HG02610 (cell line): ENCODE measurements around the gene RAB22A.

ENCODE experiments used
- ATAC-seq: cut with Tn5 transposase; IDR thresholded peaks from one replicate; pipeline ENCODE4 v1.9.1; 2021; ENCODE audit warnings: mild to moderate bottlenecking, moderate library complexity; ENCODE audit not compliant: unreplicated experiment

RAB22A gene

DNA sequence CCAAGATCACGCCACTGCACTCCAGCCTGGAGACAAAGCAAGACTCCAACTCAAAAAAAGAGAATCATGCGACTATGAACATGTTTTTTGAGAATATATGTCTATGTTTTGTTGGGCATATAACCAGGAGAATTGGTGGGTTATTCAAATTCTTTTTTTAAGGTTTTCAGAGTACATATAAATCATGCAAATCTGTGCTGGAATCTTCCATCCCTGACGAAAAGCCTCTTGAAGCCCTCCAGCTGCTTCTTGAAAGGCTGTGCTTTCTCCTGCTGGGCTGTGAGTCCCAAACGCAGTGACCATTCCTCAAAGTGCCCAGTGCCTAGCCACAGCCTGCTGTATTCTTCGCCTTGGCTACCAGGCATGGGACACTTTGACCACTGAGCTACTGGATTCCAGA lies 9.2 kb upstream of the RAB22A start:
- ATAC-seq = no peak

- ATAC-seq = no peak
These were observed 6.0 kb upstream of the RAB22A start for GRCh38 chr20:58303547-58303946.

- ATAC-seq = no peak
These were observed 4.5 kb upstream of the RAB22A start for GRCh38 chr20:58305061-58305460.

GRCh38 chr20:58306421-58307261 lies 2.9 kb upstream of the RAB22A start:
- ATAC-seq = no peak

GRCh38 chr20:58307270-58307669 lies 2.2 kb upstream of the RAB22A start:
- ATAC-seq = no peak

- no peak for ATAC-seq
These were observed 1.2 kb upstream of the RAB22A start for GRCh38 chr20:58308290-58308679.

DNA sequence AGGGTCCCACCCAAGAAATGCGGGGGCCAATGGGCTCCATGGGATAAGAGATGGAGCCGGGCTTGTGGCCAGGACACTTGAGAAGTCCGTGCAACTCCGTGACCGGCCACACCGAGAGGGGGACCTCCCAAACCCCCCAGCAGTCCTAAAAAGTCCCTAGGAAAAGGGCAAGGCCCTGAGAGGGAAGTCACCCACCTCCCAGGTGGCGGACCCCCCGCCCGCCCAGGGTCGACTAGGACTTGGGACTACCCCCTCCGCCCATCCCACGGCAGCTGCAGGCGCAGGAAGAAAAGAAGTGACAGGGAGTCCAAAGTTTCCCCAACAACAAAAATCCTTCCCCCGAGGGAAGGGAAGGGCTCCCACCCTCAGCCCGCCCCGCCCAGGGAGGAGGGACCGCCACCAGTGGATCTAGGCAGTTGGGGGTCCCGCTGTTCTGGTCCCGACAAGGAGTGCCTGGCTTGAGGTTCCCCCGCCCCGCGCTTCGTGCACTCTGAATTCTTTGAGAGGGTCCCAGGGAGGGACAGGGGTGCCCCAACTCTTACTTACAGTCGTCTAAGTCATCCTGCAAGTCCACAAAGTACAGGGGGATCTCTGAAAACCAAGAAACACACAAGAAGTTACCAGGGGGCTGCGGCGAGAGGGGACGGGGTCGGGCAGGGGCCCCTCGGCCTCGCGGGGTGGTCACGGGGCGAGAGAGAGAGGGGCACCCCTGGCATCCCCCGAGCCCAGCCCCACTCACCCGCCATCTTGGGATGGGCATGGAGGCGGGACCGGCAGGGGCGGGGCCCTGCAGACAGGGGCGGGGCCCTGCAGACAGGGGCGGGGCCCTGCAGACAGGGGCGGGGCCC lies 611 bp upstream of the RAB22A start:
- peak; percentile 61 for ATAC-seq

GRCh38 chr20:58310291-58310782 lies 822 bp downstream of the RAB22A start:
- ATAC-seq = no peak

GRCh38 chr20:58312836-58313235 lies 3.3 kb downstream of the RAB22A start:
- ATAC-seq = no peak

DNA sequence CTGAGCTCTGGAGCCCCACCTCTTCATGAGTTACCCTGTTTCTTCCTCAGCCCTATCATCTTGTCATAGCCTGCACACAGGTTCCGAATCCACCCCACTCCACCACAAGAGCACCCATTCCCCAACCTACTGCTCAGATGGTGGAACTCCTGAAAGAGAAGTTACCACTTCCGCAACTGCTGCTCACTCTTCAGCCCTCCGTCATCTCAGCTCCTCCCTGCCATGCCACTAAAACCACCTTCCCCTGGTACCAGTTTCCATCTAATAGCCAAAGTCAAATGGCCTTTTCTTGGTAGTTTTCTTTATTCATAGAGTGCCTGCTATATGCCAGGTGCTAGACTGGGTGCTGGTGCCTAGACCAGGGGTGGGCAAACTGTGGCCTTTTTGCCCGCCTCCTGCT lies 3.9 kb downstream of the RAB22A start:
- ATAC-seq = no peak

GRCh38 chr20:58321205-58321604 lies 11.7 kb downstream of the RAB22A start:
- no peak for ATAC-seq

DNA sequence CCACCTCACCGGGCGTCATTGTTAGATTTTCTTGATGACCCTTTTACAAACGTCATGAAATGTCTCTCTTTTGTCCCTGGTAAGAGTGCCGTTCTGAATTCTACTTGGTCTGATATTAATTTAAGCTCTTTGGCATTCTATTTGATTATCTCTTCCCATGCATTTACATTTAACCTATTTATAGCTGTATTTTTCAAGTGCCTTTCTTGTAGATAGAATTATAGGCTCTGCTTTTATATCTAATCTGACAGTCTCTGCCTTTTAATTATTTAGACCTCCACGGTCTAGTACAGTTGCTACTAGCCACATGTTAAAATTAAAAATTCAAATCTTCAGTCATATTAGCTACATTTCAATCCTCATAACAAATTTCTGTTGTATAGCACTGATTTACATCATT lies 12.6 kb downstream of the RAB22A start:
- no peak for ATAC-seq

- no peak for ATAC-seq
These were observed 16.4 kb downstream of the RAB22A start for GRCh38 chr20:58325912-58326311.

DNA sequence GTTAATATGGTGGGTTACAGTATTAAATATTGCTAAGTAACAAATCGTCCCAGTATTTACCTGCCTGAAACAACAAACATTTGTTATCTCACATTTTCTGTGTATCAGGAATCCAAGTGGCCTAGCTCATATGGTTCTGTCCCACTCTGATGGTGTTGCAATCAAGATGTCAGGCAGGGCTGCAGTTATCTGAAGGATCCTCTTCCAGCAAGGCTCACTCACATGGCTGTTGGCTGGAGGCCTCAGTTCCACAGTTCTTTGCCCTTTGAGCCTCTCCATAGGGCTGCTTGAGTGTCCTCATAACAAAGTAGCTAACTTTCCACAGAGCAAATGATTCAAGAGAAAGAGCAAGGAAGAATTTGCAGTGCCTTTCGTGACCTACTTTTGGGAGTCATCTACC lies 17.7 kb downstream of the RAB22A start:
- ATAC-seq = no peak

DNA sequence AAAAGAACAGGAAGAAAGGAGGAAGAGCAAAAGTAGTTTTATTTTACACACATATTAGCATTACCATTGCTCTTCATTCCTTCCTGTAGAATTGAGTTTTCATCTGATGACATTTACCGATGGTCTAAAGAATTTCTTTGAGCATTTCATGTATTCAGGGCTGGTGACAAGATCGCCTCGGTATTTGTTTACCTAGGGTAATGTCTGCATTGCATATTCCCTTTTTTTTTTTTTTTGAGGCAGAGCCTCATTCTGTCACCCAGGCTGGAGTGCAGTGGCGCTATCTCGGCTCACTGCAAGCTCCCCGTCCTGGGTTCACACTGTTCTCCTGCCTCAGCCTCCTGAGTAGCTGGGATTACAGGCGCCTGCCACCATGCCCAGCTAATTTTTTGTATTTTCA lies 19.3 kb downstream of the RAB22A start:
- no peak for ATAC-seq

- ATAC-seq = no peak
These were observed 20.2 kb downstream of the RAB22A start for GRCh38 chr20:58329711-58330110.

- no peak for ATAC-seq
These were observed 20.7 kb downstream of the RAB22A start for GRCh38 chr20:58330249-58330648.

- no peak for ATAC-seq
These were observed 21.2 kb downstream of the RAB22A start for GRCh38 chr20:58330687-58331086.

DNA sequence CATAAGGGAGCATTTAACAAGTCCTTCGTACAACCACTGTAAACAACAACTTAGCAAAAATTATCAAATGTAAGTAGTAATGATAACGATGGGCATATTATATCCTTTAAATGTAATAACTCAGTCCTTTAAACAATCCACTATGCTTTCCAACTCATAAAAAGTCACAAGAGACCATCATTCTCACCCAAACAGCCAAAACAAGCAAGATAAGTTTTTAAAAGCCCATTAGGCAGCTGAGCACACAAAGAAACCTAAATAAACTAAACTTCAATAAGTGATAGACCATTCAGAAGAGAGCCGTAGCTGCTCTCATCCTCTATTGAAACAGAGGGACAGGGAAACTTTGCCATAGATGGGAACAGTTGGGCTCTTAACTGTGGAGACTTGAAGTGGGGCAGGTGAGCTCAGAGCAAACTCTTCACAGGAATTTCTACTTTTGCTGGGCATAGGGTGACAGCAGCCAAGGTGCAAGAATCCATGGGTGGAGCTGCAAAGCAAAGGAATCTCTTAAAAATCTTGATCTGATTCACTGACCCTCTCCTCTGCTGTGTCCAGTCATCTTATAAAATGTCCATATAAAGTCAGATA lies 22.5 kb downstream of the RAB22A start:
- no peak for ATAC-seq

GRCh38 chr20:58339741-58340140 lies 30.2 kb downstream of the RAB22A start:
- no peak for ATAC-seq

DNA sequence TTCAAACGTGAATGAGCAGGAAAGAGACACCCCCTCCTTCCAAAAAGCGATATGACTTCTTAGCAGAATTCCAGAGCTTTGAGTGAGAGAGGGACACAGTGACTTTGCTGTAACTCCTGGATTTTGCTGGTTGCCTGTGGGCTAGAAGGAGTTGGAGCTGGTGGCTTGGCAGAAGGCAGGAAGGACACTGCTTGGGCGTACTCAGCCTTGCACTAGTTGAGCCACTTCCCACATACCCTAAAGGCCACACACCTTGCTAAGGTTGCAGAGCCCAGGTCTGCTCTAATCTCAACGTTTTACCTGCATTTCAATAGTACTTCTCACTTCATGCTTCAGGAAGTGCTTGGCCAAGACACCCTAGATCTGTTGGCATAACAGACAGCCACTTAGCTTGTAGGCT lies 30.6 kb downstream of the RAB22A start:
- ATAC-seq = no peak

GRCh38 chr20:58340853-58341252 lies 31.3 kb downstream of the RAB22A start:
- ATAC-seq = no peak
